HG03558 (cell line): ENCODE results near the gene NOS2.
"Not testable (repeated sequence)": the region's sequence is repeated elsewhere in the genome, so short reads cannot be mapped to it uniquely, and the experiment has no call there.

Experiments used
- ATAC-seq: cut with Tn5 transposase; IDR thresholded peaks from one replicate; pipeline ENCODE4 v1.9.1; 2021; ENCODE audit warnings: moderate number of reproducible peaks; ENCODE audit not compliant: unreplicated experiment; ENCODE audit errors: extremely low read depth

Gene NOS2

GRCh38 chr17:27740541-27740940 lies 59.8 kb downstream of the NOS2 start:
- ATAC-seq = not testable (repeated sequence)

DNA sequence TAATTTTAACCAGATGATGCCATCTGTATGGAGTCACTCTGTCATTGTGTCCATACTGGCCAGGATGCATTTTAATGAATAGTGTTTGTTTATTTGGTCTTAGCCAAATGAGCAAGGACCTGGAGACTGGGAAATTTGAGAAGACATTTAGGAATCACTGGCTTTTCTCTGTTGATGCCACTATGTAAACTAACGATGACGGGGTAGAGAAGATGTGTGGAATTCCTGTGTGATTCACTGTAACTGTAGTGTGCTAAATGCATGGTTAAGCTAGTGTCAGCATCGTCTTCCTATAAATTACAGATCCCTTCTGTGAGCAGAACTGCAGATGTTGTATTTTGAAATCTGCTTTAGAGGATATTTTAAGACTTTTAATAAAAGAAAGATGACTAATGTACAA lies 66.6 kb downstream of the NOS2 start:
- ATAC-seq = no peak

DNA sequence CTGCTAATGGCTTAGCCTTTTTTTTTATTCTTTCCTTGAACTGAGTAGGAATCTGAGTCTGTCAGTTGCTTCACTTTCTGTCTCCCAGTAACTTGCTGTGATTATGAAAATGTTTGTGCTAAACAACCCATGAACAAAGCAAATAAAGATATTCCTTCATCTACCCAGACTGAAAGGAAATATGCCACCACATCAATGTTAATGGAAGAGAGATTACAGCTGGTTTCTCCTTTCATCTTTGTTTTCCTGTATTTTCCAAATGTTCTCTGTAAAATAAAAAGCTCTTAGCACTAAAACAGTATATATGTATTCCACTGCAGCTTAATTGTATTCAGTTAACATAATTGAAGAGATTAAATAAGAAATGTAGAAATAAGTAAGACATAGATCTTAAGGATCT lies 67.6 kb downstream of the NOS2 start:
- ATAC-seq = not testable (repeated sequence)

DNA sequence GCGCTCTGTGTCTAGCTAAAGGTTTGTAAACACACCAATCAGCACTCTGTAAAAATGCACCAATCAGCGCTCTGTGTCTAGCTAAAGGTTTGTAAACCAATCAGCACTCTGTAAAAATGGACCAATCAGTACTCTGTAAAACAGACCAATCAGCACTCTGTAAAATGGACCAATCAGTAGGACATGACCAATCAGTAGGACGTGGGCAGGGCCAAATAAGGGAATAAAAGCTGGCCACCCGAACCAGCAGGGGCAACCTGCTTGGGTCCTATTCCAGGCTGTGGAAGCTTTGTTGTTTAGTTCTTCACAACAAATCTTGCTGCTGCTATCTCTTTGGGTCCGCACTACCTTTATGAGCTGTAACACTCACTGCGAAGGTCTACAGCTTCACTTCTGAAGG lies 74.3 kb downstream of the NOS2 start:
- ATAC-seq = not testable (repeated sequence)

- no peak for ATAC-seq
Measured at GRCh38 chr17:27721797-27722196, 78.5 kb downstream of the NOS2 start.
